AG09319 (cell line): ENCODE data around the gene ZRANB3.

Experiments
- DNase-seq: peaks from one replicate; pipeline ENCODE4 v3.0.0-alpha.2; 2010; ENCODE audit warnings: low read depth; ENCODE audit errors: extremely low read depth
- TF ChIP-seq, protein P1 (sequence below): IDR thresholded peaks from 2 replicates; pipeline ENCODE4 v1.5.1; 2011; ENCODE audit warnings: low read depth, mild to moderate bottlenecking, inconsistent platforms, low read length, moderate library complexity

ZRANB3 gene

DNA sequence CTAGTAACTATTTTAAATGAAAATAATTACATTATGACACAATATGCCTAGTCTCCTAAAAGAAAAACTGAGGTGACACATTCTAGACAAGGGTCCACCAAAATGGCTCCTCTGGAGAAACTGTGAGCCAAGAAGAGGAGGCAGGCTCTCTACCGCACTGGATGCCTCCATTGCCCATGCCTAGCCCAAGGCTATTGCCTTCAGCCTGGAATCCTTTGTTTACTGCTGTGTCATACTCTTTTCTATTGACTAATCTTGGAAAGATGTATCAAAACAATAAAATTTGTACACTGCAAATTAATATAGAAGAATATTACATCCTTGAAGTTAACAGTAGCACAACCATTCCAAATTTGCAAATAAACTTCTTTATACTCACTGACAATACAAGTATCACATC lies 311.8 kb downstream of the ZRANB3 start:
- no peak for DNase-seq
- TF ChIP-seq, protein P1, sequence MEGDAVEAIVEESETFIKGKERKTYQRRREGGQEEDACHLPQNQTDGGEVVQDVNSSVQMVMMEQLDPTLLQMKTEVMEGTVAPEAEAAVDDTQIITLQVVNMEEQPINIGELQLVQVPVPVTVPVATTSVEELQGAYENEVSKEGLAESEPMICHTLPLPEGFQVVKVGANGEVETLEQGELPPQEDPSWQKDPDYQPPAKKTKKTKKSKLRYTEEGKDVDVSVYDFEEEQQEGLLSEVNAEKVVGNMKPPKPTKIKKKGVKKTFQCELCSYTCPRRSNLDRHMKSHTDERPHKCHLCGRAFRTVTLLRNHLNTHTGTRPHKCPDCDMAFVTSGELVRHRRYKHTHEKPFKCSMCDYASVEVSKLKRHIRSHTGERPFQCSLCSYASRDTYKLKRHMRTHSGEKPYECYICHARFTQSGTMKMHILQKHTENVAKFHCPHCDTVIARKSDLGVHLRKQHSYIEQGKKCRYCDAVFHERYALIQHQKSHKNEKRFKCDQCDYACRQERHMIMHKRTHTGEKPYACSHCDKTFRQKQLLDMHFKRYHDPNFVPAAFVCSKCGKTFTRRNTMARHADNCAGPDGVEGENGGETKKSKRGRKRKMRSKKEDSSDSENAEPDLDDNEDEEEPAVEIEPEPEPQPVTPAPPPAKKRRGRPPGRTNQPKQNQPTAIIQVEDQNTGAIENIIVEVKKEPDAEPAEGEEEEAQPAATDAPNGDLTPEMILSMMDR = no peak

DNA sequence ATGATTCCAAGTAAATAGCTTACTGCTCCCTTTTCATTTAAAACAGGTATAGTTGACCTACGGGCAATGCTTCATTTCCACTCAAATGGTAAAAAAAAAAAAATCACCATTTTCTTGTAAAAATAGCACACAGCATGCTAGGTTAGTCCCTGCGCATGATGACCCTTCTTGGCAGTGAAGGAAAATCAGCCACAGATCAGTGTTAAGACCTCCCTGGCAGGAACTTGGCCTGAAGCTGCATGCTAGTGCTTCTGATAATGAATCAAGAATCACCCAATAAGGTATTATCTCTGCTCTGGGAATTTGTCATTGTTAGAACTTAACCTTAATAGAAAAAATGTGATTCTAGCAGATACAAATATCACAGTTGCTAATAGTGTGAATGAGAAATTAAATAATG lies 312.6 kb downstream of the ZRANB3 start:
- TF ChIP-seq, protein P1 = no peak
- DNase-seq = no peak

DNA sequence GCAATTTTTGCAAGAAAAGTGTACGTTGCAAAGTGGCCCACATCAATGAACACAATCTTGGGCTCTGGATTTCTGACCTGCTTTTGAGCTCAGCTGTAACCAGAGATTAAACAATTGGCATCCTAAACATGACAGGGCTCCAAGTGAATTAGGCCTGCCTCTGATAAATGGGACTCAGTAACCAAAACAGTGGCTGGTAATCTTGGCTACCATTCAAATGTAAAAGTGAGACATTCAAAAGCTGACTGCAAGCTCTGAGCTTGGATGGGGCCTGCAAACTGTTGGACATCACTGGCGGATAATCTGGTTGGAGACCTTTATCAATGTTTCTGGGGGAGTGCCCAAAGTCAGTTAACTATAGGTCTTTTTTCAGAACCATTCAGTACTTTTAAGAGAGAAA lies 318.3 kb downstream of the ZRANB3 start:
- TF ChIP-seq, protein P1 = no peak
- DNase-seq = no peak

DNA sequence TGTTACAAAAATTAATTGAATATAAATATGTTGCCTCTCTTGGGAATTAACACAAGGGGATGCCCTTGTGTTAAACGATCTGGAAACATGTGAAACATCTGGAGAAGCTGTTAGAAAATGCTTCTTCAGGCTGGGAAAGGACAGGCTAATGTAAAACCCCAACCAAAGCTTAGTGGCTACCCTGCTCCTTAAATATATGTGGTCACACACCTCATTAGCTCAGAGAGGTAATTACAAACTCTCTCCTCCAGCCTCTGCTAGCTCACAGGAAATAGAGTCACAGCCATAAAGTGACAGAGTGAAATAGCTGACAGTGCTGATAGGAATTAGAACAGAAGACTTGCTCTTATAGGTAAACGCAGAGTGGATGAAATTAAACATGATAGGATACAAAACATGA lies 323.0 kb downstream of the ZRANB3 start:
- no peak for DNase-seq

DNA sequence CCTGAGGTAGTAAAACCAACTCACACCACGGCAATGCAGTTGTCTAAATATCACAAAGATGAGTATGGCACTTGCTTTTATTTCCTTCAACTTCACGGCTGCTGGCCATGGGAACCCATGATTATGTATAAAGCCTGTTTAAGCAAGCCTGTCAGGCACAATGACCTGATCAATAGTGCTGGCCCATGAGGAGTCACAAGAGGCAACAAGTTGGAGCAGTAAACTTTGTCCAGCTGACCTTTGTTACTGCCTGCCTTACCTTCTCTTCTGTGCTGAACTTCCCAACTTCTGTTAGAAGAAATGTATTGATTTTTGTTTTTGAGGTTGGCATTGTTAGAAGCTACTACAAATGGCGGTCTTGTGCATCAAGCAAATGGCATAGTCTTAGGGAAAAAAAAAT lies 327.1 kb downstream of the ZRANB3 start:
- TF ChIP-seq, protein P1 = no peak
- DNase-seq = no peak

More for the DNA sequence above, 323.0 kb downstream of the ZRANB3 start:
- TF ChIP-seq, protein P1 = no peak

DNA sequence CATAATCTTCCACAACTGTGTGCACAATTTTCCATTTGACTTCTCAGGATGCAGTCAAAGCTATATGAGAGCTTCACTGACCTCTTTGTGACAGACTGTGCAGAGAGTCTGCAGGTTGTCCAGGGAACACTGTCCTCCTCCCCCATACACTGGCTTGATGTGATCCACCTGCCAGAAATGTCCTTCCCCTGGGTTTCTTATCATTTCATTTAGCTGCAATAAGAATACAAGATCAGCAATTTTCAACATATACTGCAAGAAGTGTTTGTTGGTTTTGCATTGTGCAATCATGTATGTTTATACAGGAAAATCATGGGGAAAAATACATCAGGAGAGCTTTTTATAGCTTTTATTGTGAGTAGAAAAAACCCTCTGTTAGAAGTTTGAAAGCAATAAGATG lies 328.3 kb downstream of the ZRANB3 start:
- DNase-seq = no peak
- TF ChIP-seq, protein P1 = no peak

DNA sequence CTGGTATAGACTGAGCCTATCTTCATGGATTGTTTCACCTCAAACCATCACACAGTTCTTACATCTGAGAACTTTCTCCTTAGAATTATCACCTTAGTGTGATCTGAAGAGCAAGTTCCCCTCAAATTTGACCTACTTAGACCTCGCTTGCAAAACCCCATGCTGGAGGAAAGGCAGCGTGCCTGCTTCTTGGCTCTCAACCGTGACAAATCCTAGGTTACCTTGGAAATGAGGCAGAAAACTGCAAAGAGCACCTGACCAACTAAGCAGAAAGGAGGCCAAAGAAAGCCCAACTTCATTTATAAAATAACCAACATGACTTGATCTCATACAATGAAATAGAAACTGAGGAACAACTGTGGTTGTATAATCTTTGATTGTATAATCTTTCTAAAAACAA lies 332.5 kb downstream of the ZRANB3 start:
- TF ChIP-seq, protein P1 = no peak
- no peak for DNase-seq
